HepG2 (cell line): ENCODE results near the gene TMEM256. TPM values are rescaled to one million over a fixed set of nuclear protein-coding genes. Genes with fewer than 3 reads are reported as not detected.

Experiments used
- CBX2 ChIP-seq, 2 experiments: fragments of 200-600 bp in 1 of 2; sonication (generic); formaldehyde crosslinking in 1 of 2; IDR thresholded peaks; 2 replicates each; pipeline versions ENCODE4 v1.7.0 to v1.8.1; 2018 to 2022; ENCODE audit warnings: low read depth in 2 of 2, low read length in 1 of 2, mild to moderate bottlenecking in 1 of 2, missing genetic modification reagents in 1 of 2
- EED ChIP-seq: sonication (generic); formaldehyde crosslinking; IDR thresholded peaks from 2 replicates; pipeline ENCODE4 v1.5.0; 2020; ENCODE audit warnings: mild to moderate bottlenecking, missing genetic modification reagents
- ESRRA ChIP-seq: sonication (generic); formaldehyde crosslinking; IDR thresholded peaks from 2 replicates; pipeline ENCODE4 v1.5.1; 2020; ENCODE audit warnings: mild to moderate bottlenecking, low read depth, missing genetic modification reagents
- KIAA2018 ChIP-seq: sonication (generic); formaldehyde crosslinking; IDR thresholded peaks from 2 replicates; pipeline ENCODE4 v1.5.0; 2020; ENCODE audit warnings: mild to moderate bottlenecking, missing genetic modification reagents, borderline replicate concordance
- PHF5A ChIP-seq: IDR thresholded peaks from one replicate; pipeline ENCODE4 v1.6.1; 2018; ENCODE audit warnings: low read depth, missing genetic modification reagents; ENCODE audit not compliant: unreplicated experiment
- POLR2G ChIP-seq: fragments of 200-400 bp; formaldehyde crosslinking; IDR thresholded peaks from 2 replicates; pipeline ENCODE4 v1.6.1; 2018; ENCODE audit warnings: mild to moderate bottlenecking, low read depth, low read length, moderate library complexity
- RXRA ChIP-seq: sonication (generic); formaldehyde crosslinking; IDR thresholded peaks from 2 replicates; pipeline ENCODE4 v1.5.1; 2020; ENCODE audit warnings: missing genetic modification reagents
- SIX4 ChIP-seq: sonication (generic); formaldehyde crosslinking; IDR thresholded peaks from 2 replicates; pipeline ENCODE4 v1.4.0; 2020; ENCODE audit warnings: missing genetic modification reagents
- TFDP2 ChIP-seq: sonication (generic); formaldehyde crosslinking; IDR thresholded peaks from 2 replicates; pipeline ENCODE4 v1.4.0; 2020; ENCODE audit warnings: missing genetic modification reagents
- ZNF235 ChIP-seq: sonication (generic); formaldehyde crosslinking; IDR thresholded peaks from 2 replicates; pipeline ENCODE4 v1.8.1; 2023; ENCODE audit warnings: mild to moderate bottlenecking, missing genetic modification reagents, borderline replicate concordance
- ZNF552 ChIP-seq: sonication (generic); formaldehyde crosslinking; IDR thresholded peaks from 2 replicates; pipeline ENCODE4 v1.9.0; 2022; ENCODE audit warnings: missing genetic modification reagents, mild to moderate bottlenecking, borderline replicate concordance
- ZNF564 ChIP-seq: sonication (generic); formaldehyde crosslinking; IDR thresholded peaks from 2 replicates; pipeline ENCODE4 v1.8.1; 2023; ENCODE audit warnings: mild to moderate bottlenecking, missing genetic modification reagents
- ZSCAN9 ChIP-seq: IDR thresholded peaks from 2 replicates; pipeline ENCODE4 v1.6.1; 2016; ENCODE audit warnings: borderline replicate concordance
- polyA plus RNA-seq, 8 experiments: library from polyadenylated mRNA; depleted of rRNA in 3 of 8; stranded (reverse) in 7 of 8; unstranded in 1 of 8; fragments of >200 nt; fragmentation: Illumina TruSeq in 4 of 8; extraction: Trizol in 4 of 8; gene quantifications; 2 replicates each; pipeline versions ENCODE4 v1.2.1 to v1.2.3, GENCODE V29; 2011 to 2016; ENCODE audit warnings: low read depth in 4 of 8, missing spikeins in 1 of 8, mixed read lengths in 1 of 8; ENCODE audit not compliant: insufficient read depth in 1 of 8
- total RNA-seq, 5 experiments: library from RNA; depleted of rRNA; stranded (reverse); fragments of >200 nt; fragmentation: Illumina TruSeq; extraction: Trizol; gene quantifications; 2 replicates each; pipeline ENCODE4 v1.2.3, GENCODE V29; 2016; ENCODE audit warnings: low read depth in 1 of 5
- TF ChIP-seq, protein P1 (sequence below): sonication (generic); formaldehyde crosslinking; IDR thresholded peaks from 2 replicates; pipeline ENCODE4 v1.8.0; 2022; ENCODE audit warnings: mild to moderate bottlenecking, missing genetic modification reagents; ENCODE audit not compliant: insufficient replicate concordance
- TF ChIP-seq, protein P2 (sequence below): sonication (generic); formaldehyde crosslinking; IDR thresholded peaks from 2 replicates; pipeline ENCODE4 v1.5.0; 2020; ENCODE audit warnings: missing genetic modification reagents
- TF ChIP-seq, protein P3 (sequence below): sonication (generic); formaldehyde crosslinking; conservative IDR thresholded peaks from 2 replicates; pipeline ENCODE4 v1.4.0; 2020; ENCODE audit warnings: missing genetic modification reagents

The TMEM256 gene
- total and polyA plus RNA-seq, 2 of the 13 experiments (the other 11 are each of a cell fraction or from before 2014, with no cell fraction given) = 231 to 252 TPM

DNA sequence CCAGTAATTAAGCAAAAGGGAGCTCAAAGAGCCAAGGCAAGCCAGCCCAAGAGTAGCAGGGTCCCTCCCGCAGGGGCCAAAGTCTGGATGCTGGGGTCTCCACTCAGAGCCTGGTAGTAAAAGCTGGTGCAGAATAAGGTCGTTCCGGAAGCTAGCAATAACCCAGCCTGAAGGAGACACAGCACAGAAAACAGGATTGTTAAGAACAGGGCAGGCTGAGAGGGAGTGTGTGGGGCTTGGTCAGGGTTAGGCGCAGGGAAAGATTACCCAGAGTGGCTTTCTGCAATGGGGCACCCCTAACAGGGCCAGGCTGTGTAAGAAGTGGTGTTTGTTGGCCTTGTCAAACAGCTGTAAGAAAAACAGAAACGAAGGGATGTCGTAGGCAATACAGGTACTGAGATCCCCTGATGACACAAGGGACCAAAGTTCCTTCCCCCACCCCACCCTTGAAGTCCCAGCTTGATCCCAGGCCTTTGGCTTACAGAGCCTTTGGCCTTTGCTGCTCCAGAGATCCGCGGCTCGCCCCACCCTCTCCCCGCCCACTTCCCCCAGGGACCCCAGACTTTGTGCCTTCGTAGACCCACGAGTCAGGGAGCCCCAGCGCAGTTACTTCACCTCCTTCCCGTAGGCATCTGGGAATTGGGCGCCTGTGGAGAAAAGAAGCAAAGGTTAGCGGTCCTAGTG, 712 bp downstream of the TMEM256 start (continued):
- TF ChIP-seq ZNF235 (no peak), ZNF564 (CRISPR knock-in tag) (peak; percentile 37; the same call in 1 of the 2 replicates), EED (CRISPR knock-in tag) (no peak), RXRA (CRISPR knock-in tag) (peak; percentile 49; the same call in 1 of the 2 replicates), POLR2G (peak; percentile 71; the same call in 1 of the 2 replicates), ESRRA (CRISPR knock-in tag) (no peak), ZSCAN9 (CRISPR knock-in tag) (no peak), ZNF552 (CRISPR knock-in tag) (no peak), KIAA2018 (CRISPR knock-in tag) (no peak), SIX4 (CRISPR knock-in tag) (no peak; the same call in 1 of the 2 replicates), PHF5A (CRISPR knock-in tag) (peak; percentile 25), CBX2 (IDR thresholded peaks at IDR 0.05; ENCODE audit: low read depth, low read length) (no peak), CBX2 (CRISPR knock-in tag; IDR thresholded peaks at IDR 0.05; ENCODE audit: low read depth) (no peak), TFDP2 (CRISPR knock-in tag) (no peak)
- TF ChIP-seq, protein P1, sequence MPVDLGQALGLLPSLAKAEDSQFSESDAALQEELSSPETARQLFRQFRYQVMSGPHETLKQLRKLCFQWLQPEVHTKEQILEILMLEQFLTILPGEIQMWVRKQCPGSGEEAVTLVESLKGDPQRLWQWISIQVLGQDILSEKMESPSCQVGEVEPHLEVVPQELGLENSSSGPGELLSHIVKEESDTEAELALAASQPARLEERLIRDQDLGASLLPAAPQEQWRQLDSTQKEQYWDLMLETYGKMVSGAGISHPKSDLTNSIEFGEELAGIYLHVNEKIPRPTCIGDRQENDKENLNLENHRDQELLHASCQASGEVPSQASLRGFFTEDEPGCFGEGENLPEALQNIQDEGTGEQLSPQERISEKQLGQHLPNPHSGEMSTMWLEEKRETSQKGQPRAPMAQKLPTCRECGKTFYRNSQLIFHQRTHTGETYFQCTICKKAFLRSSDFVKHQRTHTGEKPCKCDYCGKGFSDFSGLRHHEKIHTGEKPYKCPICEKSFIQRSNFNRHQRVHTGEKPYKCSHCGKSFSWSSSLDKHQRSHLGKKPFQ = no peak
- TF ChIP-seq, protein P2, sequence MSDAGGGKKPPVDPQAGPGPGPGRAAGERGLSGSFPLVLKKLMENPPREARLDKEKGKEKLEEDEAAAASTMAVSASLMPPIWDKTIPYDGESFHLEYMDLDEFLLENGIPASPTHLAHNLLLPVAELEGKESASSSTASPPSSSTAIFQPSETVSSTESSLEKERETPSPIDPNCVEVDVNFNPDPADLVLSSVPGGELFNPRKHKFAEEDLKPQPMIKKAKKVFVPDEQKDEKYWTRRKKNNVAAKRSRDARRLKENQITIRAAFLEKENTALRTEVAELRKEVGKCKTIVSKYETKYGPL (CRISPR knock-in tag) = no peak
- TF ChIP-seq, protein P3, sequence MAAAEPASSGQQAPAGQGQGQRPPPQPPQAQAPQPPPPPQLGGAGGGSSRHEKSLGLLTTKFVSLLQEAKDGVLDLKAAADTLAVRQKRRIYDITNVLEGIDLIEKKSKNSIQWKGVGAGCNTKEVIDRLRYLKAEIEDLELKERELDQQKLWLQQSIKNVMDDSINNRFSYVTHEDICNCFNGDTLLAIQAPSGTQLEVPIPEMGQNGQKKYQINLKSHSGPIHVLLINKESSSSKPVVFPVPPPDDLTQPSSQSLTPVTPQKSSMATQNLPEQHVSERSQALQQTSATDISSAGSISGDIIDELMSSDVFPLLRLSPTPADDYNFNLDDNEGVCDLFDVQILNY (CRISPR knock-in tag) = no peak
